Common myeloid progenitor, CD34-positive (primary cell): ENCODE results near the gene TWSG1. TPM values are rescaled to one million over a fixed set of nuclear protein-coding genes. Genes with fewer than 3 reads are reported as not detected.

Experiments used
- CTCF ChIA-PET: fragments of 350-600 bp; sonication (Branson Sonifier 250); formaldehyde crosslinking; loops from one replicate; lab custom pipeline; 2021; ENCODE audit warnings: antibody characterized with exemption; lab: Charles Lee
- POLR2A ChIA-PET: fragments of 350-600 bp; sonication (Branson Sonifier 250); formaldehyde crosslinking; loops from one replicate; lab custom pipeline; 2021; ENCODE audit warnings: antibody characterized with exemption; lab: Charles Lee
- DNase-seq, 3 donors: peaks; one replicate each; pipeline versions ENCODE4 v3.0.0 to v3.0.0-alpha.2; 2013
- H3K27ac ChIP-seq, 2 experiments: 1 replicate in 1 of 2; 2 replicates in 1 of 2; pipeline ENCODE4 v1.7.0; 2013; ENCODE audit warnings: inconsistent platforms in 2 of 2, low read length in 2 of 2, mild to moderate bottlenecking in 2 of 2, low read depth in 1 of 2, moderate library complexity in 1 of 2; ENCODE audit not compliant: severe bottlenecking in 2 of 2, insufficient read depth in 1 of 2, poor library complexity in 1 of 2
- H3K27me3 ChIP-seq, 5 experiments: replicated peaks in 2 of 5; 1 replicate in 3 of 5; 2 replicates in 2 of 5; pipeline versions ENCODE4 v1.6.1 to v1.7.0; 2013; ENCODE audit warnings: low read length in 4 of 5, mild to moderate bottlenecking in 2 of 5, moderate library complexity in 2 of 5, inconsistent platforms in 1 of 5; ENCODE audit not compliant: insufficient read depth in 5 of 5, control insufficient read depth in 4 of 5
- H3K36me3 ChIP-seq, 4 experiments: 1 replicate in 2 of 4; 2 replicates in 2 of 4; pipeline versions ENCODE4 v1.6.1 to v1.7.0; 2013; ENCODE audit warnings: low read length in 3 of 4, control low read depth in 1 of 4, mild to moderate bottlenecking in 1 of 4; ENCODE audit not compliant: control insufficient read depth in 4 of 4, insufficient read depth in 4 of 4
- H3K4me1 ChIP-seq, 4 experiments: 1 replicate in 3 of 4; 2 replicates in 1 of 4; pipeline versions ENCODE4 v1.6.1 to v1.7.1; 2013; ENCODE audit warnings: low read length in 3 of 4, mild to moderate bottlenecking in 3 of 4, control low read depth in 1 of 4, inconsistent platforms in 1 of 4, moderate library complexity in 1 of 4; ENCODE audit not compliant: control insufficient read depth in 4 of 4, insufficient read depth in 4 of 4; ENCODE audit errors: control extremely low read depth in 1 of 4
- H3K4me3 ChIP-seq, 7 experiments: 1 replicate in 4 of 7; 2 replicates in 3 of 7; pipeline versions ENCODE4 v1.5.1 to v1.7.0; 2013; ENCODE audit warnings: mild to moderate bottlenecking in 7 of 7, low read length in 6 of 7, moderate library complexity in 6 of 7, inconsistent platforms in 2 of 7, low read depth in 2 of 7, control low read depth in 1 of 7; ENCODE audit not compliant: insufficient read depth in 4 of 7, control insufficient read depth in 1 of 7; ENCODE audit errors: extremely low read depth in 1 of 7
- H3K9me3 ChIP-seq, 5 experiments: 1 replicate in 4 of 5; 2 replicates in 1 of 5; pipeline versions ENCODE4 v1.6.1 to v1.7.1; 2013; ENCODE audit warnings: low read length in 4 of 5, mild to moderate bottlenecking in 2 of 5, inconsistent platforms in 1 of 5, low read depth in 1 of 5, moderate library complexity in 1 of 5; ENCODE audit not compliant: control insufficient read depth in 4 of 5, insufficient read depth in 2 of 5; ENCODE audit errors: control extremely low read depth in 1 of 5
- WGBS: methylation state at CpG from one replicate; pipeline ENCODE4 v1.1.5; 2013; ENCODE audit not compliant: insufficient coverage; 5-methylcytosine and 5-hydroxymethylcytosine counted together
- polyA plus RNA-seq: library from polyadenylated mRNA; unstranded; fragments of 120-200 nt; gene quantifications from one replicate; pipeline ENCODE4 v1.2.1, GENCODE V29; 2013

TWSG1 gene
- polyA plus RNA-seq = 29.0 TPM

- Histone ChIP-seq H3K4me3 (peak within 1 kb of the TSS; percentile 70 to 93 (median 83)), H3K27ac (peak within 1 kb of the TSS; percentile 66 to 79), H3K9me3 (peaks cover 0 to under 1% (median 0%) of the 10 kb centered on the region in 5 experiments), H3K27me3 (no peaks in the 10 kb centered on the region), H3K36me3 (peaks cover 0 to 4% (median 2%) of the 10 kb centered on the region in 4 experiments), H3K4me1 (peaks cover 11 to 43% (median 27%) of the 10 kb centered on the region in 4 experiments)
- ChIA-PET POLR2A (interaction anchor here (0.6 to 1.4 kb wide), 6 partner anchors 11 to 1545 kb away, joined by 3 to 6 read pairs (median 3); partner anchors contain the start of gene ANKRD12), CTCF (interaction anchor here (0.8 to 1.9 kb wide), 9 partner anchors 9 to 252 kb away, joined by 3 to 5 read pairs (median 3); no protein-coding TSS in a partner anchor)
- DNase-seq = peak; percentile 95 to 98 (median 97)
- WGBS = 0% methylated on average over 20 of the region's 67 CpGs
Observed at GRCh38 chr18:9334329-9334972, at the start of gene TWSG1. Gene TWSG1 (plus strand): TSS chr18:9334773. CDS start chr18:9337230, 2,457 bp downstream.

- POLR2A ChIA-PET = no interaction called here
Observed at GRCh38 chr18:9285604-9286003, 49.0 kb upstream of the TWSG1 start.

DNA sequence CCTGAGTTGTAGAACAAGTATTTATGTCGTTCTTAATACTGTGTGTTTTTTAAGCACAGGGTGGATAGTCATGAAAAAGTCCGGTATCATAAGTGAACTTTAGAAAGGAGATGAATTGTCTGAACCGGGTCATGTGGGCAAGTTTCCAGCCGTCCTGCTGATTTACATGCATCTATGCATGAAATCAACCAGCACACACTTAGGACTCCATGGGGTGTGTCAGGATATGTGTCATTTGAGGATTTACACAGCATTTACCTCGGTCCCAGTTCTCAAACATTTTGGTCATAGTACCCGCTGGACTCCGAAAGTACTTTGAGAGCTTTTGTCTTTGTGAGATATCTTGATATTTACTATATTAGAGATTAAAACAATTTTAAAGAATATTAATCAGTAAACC lies 47.5 kb upstream of the TWSG1 start:
- Histone ChIP-seq H3K4me1 (no peaks in the 10 kb centered on the region), H3K27me3 (no peaks in the 10 kb centered on the region), H3K4me3 (no peak overlapping the region), H3K27ac (no peak overlapping the region), H3K36me3 (peaks cover 0 to 3% (median 1%) of the 10 kb centered on the region in 4 experiments), H3K9me3 (peaks cover 0 to 9% (median 3%) of the 10 kb centered on the region in 5 experiments)
- CTCF ChIA-PET = interaction anchor here (1.3 kb wide), 1 partner anchor 30 kb away, joined by 3 read pairs; no protein-coding TSS in a partner anchor
- POLR2A ChIA-PET = no interaction called here
- DNase-seq = no peak
- 93% methylated on average over 3 of the region's 7 CpGs for WGBS

More at GRCh38 chr18:9285604-9286003, 49.0 kb upstream of the TWSG1 start:
- no peaks in the 10 kb centered on the region for H3K27me3 ChIP-seq
- CTCF ChIA-PET = no interaction called here
- H3K9me3 ChIP-seq = peaks cover 0 to 5% (median 0%) of the 10 kb centered on the region in 5 experiments
- no peak overlapping the region for H3K27ac ChIP-seq
- no peaks in the 10 kb centered on the region for H3K4me1 ChIP-seq
- H3K36me3 ChIP-seq = peaks cover 2 to 5% (median 4%) of the 10 kb centered on the region in 4 experiments
- DNase-seq = no peak
- 100% methylated on average over 2 of the region's 2 CpGs for WGBS
- H3K4me3 ChIP-seq = no peak overlapping the region

DNA sequence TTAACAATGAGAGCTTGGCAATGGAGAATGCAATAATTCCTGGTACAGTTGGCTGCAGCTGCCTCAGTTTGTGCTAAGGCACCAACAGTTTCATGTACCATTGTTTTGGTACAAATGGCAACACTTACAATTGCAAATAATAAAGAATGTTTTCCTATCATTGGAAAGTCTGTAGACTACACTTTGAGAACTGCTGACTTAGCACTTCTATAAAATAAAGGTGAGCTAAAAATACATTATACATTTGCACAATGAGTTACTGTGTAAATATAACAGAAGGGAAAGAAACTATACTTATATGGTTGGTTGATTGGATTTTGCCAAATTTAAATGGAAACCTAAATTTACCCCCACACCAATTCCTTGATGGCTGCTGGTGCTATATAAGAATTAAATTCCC lies 44.9 kb upstream of the TWSG1 start:
- CTCF ChIA-PET = no interaction called here
- POLR2A ChIA-PET = no interaction called here
- H3K27ac ChIP-seq = no peak overlapping the region
- no peak for DNase-seq
- H3K4me3 ChIP-seq = no peak overlapping the region
- H3K9me3 ChIP-seq = peaks cover 0 to 32% (median 15%) of the 10 kb centered on the region in 5 experiments
- no peaks in the 10 kb centered on the region for H3K36me3 ChIP-seq
- no peaks in the 10 kb centered on the region for H3K27me3 ChIP-seq
- H3K4me1 ChIP-seq = no peaks in the 10 kb centered on the region

GRCh38 chr18:9290156-9290555 lies 44.4 kb upstream of the TWSG1 start:
- no peak overlapping the region for H3K27ac ChIP-seq
- DNase-seq = no peak
- H3K27me3 ChIP-seq = no peaks in the 10 kb centered on the region
- H3K4me3 ChIP-seq = no peak overlapping the region
- no peaks in the 10 kb centered on the region for H3K4me1 ChIP-seq
- peaks cover 0 to 33% (median 15%) of the 10 kb centered on the region in 5 experiments for H3K9me3 ChIP-seq
- H3K36me3 ChIP-seq = no peaks in the 10 kb centered on the region
- ChIA-PET POLR2A (no interaction called here), CTCF (no interaction called here)

DNA sequence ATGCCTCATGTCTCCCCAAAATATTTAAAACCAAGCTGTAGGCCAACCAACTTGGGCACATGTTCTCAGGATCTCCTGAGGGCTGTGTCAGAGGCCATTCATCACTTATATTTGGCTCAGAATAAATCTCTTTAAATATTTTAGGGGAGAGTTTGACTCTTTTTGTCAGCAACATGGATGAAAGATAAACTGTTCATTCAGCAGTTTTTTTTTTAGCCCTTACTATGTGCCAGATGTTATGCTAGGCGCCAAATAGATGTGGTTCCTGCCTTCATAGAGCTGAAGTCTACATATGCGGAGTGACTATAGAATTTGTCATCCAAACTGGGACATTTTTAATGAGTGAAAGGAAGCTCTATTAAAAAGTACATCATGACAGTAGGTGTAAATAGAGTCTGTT lies 42.5 kb upstream of the TWSG1 start:
- no peak overlapping the region for H3K4me3 ChIP-seq
- H3K36me3 ChIP-seq = no peaks in the 10 kb centered on the region
- CTCF ChIA-PET = no interaction called here
- POLR2A ChIA-PET = no interaction called here
- no peaks in the 10 kb centered on the region for H3K27me3 ChIP-seq
- DNase-seq = no peak
- 100% methylated on average over 2 of the region's 2 CpGs for WGBS
- peaks cover 0 to 40% (median 15%) of the 10 kb centered on the region in 5 experiments for H3K9me3 ChIP-seq
- no peak overlapping the region for H3K27ac ChIP-seq
- no peaks in the 10 kb centered on the region for H3K4me1 ChIP-seq

DNA sequence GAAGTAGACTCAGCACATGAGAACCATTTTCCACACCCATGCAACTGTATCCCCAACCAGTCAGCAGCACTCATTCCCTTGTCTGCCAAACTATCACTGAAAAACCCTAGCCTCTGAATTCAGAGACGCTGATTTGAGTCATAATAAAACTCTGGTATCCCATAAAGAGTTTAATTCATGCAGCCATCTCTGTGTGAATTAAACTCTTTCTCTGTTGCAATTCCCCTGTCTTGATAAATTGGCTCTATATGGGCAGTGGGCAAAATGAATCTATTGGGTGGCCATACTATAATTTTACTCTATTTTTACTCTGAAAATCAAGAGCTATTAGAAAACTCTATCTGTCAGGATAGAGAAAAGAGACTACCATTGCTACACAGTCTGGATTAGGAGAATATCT lies 40.6 kb upstream of the TWSG1 start:
- no peak for DNase-seq
- H3K4me3 ChIP-seq = no peak overlapping the region
- ChIA-PET POLR2A (no interaction called here), CTCF (interaction anchor here (1.0 kb wide), 1 partner anchor 27 kb away, joined by 3 read pairs; no protein-coding TSS in a partner anchor)
- no peak overlapping the region for H3K27ac ChIP-seq
- no CpG with 5 or more reads among the region's 1 CpG for WGBS
- no peaks in the 10 kb centered on the region for H3K36me3 ChIP-seq
- H3K4me1 ChIP-seq = no peaks in the 10 kb centered on the region
- H3K27me3 ChIP-seq = no peaks in the 10 kb centered on the region
- peaks cover 0 to 40% (median 15%) of the 10 kb centered on the region in 5 experiments for H3K9me3 ChIP-seq
